GM15510 (cell line): ENCODE data around the gene DRD2.

Source experiments
- POLR2A ChIP-seq: IDR thresholded peaks from 3 replicates; pipeline ENCODE4 v1.6.1; 2011; ENCODE audit warnings: borderline replicate concordance; ENCODE audit not compliant: insufficient read length; ENCODE audit errors: extremely low read depth

The DRD2 gene

GRCh38 chr11:113435190-113435968 is 39.8 kb downstream of the DRD2 start:
- TF ChIP-seq POLR2A = no peak

GRCh38 chr11:113431746-113432145 is 43.5 kb downstream of the DRD2 start:
- no peak for TF ChIP-seq POLR2A

- no peak for TF ChIP-seq POLR2A
Observed at GRCh38 chr11:113426686-113427085, 48.5 kb downstream of the DRD2 start.

- no peak for TF ChIP-seq POLR2A
Observed at GRCh38 chr11:113420808-113421207, 54.4 kb downstream of the DRD2 start.

GRCh38 chr11:113419454-113420003 is 55.7 kb downstream of the DRD2 start:
- no peak for TF ChIP-seq POLR2A

DNA sequence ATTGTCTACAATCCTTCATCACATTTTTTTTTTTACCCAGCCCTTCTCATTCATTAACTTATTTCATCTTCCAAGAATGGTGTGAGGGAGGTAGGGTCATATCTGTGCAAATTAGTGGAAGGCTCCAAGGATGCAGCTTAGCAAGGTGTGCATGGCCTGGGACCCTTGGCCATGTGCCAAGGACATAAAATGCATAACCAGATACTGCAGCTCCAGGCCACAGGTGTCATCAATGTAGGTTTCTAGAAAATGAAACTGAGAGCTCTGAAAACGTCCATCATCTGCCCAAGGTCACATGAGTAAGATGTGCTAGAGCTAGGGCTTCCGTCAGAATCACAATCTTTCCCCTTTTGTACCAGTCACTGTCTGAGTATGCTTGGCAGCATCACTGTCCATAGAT is 57.8 kb downstream of the DRD2 start:
- no peak for TF ChIP-seq POLR2A

DNA sequence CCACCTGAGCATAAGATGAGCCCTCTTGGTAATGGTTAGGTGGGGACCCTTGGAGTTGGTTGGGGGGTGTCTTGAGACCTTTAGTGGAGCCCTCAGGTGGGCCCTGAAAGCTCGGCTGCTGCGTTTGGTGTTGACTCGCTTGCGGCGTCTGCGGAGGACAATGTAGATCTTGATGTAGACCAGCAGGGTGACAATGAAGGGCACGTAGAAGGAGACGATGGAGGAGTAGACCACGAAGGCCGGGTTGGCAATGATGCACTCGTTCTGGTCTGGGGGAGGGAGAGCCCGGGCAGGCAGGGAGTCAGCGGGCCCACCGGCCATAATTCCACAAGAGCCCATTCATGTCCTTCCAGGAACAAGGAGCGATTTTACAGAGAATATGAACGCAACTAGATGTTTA is 59.9 kb downstream of the DRD2 start:
- no peak for TF ChIP-seq POLR2A

- TF ChIP-seq POLR2A = no peak
Observed at GRCh38 chr11:113412675-113413074, 62.5 kb downstream of the DRD2 start.

GRCh38 chr11:113411536-113411935 is 63.7 kb downstream of the DRD2 start:
- TF ChIP-seq POLR2A = no peak

- TF ChIP-seq POLR2A = no peak
Observed at GRCh38 chr11:113410414-113411135, 64.6 kb downstream of the DRD2 start.

DNA sequence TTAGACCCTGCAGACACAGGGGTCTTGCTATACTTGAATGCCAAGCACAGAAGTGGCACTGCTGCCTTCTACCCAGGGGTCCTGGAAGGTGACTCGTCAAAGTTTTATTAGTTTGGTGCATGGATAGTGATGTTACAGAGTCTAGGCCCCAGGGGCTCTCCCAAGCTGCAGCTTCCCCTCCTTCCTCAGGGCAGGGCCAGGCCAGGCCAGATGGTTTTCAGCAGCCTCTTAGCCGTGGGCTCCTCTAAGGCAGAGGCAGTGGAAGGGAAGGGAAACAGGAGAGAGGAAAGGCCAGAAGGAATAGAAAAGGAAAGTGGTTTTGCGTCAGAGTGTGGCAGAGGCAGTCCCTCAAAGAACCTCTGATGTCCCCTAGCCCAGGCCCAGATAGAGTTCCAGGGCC is 65.7 kb downstream of the DRD2 start:
- TF ChIP-seq POLR2A = no peak

DNA sequence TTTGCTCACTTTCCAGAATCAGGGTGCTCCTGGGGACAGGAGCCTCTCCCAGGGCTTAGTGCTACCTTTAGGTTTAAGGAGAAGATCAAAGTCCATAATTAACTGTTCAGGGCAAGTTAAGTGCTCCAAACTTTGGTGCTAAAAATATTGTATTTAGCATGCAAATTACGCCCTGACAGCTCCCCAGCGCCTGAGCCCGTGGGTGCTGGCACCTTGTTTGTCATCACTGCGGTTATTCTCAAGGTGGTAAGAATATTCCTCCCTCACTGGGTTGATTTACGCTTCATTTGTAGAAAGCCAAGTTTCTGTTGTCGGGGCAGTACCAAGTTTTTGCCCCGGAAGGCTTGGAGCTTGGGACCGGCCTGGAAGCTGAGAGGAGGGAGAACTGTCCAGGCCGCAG is 66.3 kb downstream of the DRD2 start:
- TF ChIP-seq POLR2A = no peak

DNA sequence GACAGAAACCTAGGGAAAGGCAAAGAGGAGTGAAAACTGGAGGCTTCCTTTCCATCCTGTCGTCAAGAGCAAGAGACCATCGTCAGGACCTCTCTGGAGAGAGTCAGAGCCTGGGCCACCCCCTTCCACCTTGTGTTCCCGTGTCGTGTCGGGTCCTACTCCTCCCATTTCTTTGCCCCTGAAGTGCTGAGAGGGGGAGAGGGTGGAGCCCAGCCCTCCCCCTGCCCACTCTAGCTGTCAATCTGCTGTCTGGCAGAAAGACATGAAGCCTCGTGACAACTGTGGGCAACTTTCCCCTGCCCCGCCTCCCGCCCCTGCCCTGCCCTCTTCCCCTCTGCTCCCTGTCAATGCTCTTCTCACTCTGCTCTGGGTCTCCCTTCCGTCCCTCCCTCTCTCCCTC is 67.0 kb downstream of the DRD2 start:
- no peak for TF ChIP-seq POLR2A

- TF ChIP-seq POLR2A = no peak
Observed at GRCh38 chr11:113407163-113407562, 68.0 kb downstream of the DRD2 start.

GRCh38 chr11:113405724-113406478 is 69.3 kb downstream of the DRD2 start:
- no peak for TF ChIP-seq POLR2A

DNA sequence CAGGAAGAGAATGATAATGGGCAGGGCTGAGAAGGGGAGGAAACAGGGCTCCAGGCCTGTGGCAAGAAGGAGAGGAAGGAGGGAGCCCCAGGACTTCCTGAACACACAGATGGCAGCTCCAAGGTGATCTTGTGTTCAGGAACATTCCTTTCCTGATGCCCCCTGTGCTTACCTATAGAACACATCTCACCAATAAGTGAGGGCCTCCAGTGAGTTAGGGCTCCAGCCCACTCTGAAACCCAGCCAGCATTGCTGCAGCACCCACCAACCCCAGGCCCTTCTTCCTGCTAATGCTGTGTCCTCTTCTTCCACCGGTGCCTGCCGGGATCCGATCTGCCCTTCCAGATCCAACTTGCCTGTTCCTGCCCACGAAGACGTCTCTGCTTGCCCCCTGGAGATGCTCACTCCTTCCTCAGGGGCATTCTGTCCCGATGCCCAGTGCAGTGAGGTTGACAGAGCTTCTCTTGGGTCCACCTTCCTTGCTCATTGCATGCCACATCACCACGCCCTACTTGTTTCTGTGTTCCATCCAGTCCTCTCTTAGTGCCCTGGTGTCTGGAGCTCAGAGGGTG is 70.3 kb downstream of the DRD2 start:
- TF ChIP-seq POLR2A = no peak

GRCh38 chr11:113401718-113402117 is 73.5 kb downstream of the DRD2 start:
- TF ChIP-seq POLR2A = no peak
